Stimulated activated CD8-positive, alpha-beta memory T cell treated with anti-CD3 and anti-CD28 coated beads, Interleukin-15, amount 100 ng/mL, for 4 hours (primary cell): ENCODE measurements around the gene FLOT2.
"Not testable (repeated sequence)": the region's sequence is repeated elsewhere in the genome, so short reads cannot be mapped to it uniquely, and the experiment has no call there.

Experiments used
- DNase-seq, 2 donors: peaks; one replicate each; pipeline ENCODE4 v3.0.0-alpha.2; 2020; ENCODE audit warnings: low read depth in 2 of 2

Gene FLOT2

GRCh38 chr17:28895794-28896447 lies 1.6 kb downstream of the FLOT2 start:
- DNase-seq, result no peak

- not testable (repeated sequence) for DNase-seq
These were observed 4.0 kb downstream of the FLOT2 start for GRCh38 chr17:28893248-28894183.

GRCh38 chr17:28892024-28892423 lies 5.5 kb downstream of the FLOT2 start:
- no peak for DNase-seq

- no peak for DNase-seq
These were observed 6.3 kb downstream of the FLOT2 start for GRCh38 chr17:28891201-28891600.

DNA sequence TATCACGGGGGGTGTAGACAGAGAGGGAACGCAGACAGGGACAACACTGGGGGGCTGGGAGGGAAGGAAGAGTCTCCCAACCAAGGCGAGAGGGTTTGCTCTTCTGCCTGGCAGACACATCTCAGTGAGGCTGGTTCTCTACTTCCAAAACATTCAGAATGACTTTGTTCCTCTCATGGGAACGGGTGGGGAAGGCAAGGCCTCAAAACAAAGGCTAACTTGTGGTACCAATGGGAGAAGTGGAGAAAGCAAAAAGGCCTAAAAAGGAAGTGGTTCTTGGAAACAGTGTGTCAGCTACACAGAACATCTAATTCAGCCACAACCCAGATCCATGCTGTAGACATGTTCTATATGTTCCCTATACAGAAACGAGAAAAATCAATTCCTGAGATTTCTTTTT lies 7.5 kb downstream of the FLOT2 start:
- no peak for DNase-seq

GRCh38 chr17:28888832-28889231 lies 8.7 kb downstream of the FLOT2 start:
- no peak for DNase-seq

DNA sequence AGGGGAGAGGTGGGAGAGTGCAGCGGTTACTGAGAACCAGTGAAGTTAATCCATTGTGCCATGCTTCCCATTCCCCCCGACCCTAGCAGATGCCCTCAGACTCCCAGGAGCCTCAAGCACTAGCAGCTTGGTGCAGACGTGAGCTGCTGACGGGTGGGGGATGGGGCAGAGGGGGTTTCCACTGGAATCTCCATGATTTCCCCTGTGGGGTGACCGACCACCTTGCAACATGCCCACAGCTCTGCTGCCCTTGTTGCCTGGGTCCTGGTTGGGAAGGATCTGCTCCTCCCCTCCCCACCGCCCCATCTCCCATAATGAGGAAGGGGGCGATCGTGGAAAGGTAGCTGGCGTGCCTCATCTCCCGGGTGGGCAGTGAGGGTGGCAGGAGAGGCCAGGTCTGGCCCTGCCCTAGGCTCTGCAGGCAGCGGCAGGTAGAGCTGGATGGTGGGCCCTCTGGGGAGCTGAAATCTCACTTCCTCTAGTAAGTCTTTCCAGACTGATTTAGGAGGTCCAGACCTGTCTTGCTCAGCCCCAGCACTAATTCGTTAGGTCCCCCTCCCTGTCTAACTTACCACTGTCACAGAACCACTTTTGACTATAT lies 9.6 kb downstream of the FLOT2 start:
- DNase-seq, result no peak

GRCh38 chr17:28885951-28886350 lies 11.6 kb downstream of the FLOT2 start:
- no peak for DNase-seq

DNA sequence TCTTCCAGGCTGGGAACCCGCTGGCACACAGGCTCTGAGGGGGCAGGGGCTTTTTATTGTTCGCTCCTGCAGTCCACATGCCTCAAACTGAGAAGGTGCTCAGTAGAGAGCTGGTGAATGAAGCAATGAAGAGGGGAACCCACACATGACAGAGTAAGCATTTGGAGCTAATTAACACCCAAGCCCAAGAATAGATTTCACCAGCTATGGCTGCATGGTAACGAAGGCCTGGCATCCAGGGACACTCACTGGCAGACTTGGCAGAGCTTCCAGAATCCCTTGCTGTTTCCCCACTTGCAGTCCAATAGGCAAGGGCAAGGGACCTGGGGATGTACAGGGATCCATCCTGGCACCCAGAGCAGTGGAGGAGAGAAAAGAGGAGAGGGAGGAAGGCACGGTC lies 12.2 kb downstream of the FLOT2 start:
- no peak for DNase-seq

GRCh38 chr17:28883967-28884702 lies 13.4 kb downstream of the FLOT2 start:
- no peak for DNase-seq

GRCh38 chr17:28882154-28882895 lies 15.2 kb downstream of the FLOT2 start:
- DNase-seq, result no peak

DNA sequence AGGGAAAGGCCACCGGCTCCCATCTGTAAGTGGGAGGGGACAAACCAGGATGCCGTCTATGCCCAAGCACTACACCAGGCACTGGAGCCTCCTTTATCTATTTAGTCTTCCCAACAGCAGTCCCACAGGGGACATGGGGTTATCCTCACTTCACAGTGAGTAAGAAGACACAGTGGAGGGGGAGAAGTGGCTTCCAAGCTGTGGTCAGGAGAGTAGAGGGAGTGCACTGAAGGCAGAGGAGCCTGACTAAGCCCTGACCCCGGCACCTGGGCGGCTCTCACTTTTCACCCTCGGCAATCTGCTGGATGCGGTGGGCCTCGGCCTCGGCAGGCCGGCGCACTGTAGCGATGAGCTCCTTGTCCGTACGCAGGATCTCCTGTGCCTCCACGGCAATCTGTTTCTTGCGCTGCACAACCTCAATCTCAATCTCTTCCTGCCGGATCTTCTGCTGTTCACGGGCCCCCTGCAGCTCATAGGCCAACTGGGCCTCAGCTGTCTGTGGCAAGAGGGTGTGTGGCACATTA lies 15.9 kb downstream of the FLOT2 start:
- DNase-seq, result no peak

DNA sequence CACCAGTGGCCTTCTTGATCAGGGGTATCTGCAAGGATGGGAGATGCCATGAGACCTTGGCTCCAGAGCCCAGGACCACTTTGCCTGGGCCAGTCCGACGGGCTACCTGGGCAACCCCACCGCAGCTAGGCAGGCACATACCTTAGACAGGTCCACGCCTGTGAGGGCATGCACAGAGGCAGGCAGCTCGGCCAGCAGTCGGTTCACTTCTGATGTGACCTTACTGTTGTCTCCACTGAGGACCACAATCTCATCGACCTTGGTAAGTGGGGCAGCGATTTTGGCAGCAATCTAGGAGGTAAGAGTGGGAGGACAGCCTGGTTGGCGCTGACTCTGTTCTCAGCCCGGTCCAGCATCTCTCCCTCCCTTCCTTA lies 17.0 kb downstream of the FLOT2 start:
- DNase-seq, result no peak

DNA sequence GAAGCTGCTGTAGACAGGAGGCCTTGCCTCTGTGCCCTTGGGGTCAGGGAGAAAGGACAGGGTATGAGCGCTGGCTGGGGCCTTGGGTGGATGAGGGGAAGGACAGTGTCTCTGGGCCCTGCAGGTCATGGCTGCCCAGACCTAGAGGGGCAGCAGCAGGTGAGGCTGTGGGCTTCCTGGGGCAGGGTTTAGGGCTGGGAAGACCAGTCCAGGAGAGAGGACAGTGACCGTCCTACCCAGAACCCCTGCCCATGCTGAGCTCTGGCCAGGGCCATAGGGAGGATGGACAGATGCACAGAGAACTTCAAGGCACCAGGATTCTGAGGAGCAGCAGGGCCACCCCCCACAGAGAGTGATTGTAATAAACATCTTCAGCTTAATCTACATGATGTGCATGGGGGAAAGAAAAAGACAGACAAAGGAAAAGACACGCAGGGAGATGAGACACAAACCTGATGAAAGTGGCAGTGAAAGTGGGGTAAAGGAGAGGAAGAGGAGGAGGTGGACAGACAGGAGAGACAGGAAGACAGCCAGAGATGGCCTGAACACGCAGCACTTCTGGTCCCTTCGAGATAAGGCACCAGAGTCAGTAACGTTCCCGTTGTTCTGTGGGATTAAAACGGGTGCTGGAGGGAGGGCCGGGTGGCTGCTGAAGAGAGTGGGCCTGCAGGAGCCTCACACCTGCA lies 17.5 kb downstream of the FLOT2 start:
- no peak for DNase-seq

DNA sequence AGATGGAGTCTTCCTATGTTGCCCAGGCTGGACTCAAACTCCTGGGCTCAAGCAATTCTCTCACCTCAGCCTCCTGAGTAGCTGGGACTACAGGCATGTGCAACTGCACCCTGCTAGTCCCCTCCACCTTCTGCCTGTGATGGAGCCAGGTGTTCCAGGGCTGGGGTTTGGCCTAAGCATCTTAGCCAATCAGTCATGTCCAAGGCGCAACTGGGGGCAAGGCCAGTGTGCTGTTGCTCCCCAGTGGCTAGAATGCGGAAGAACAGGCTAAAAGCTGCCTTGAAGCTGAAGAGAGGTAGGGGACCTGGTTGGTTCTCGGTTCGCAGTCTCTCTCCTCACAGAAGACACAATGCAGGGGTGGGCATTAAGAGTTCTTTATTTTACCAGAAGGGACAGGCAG lies 18.6 kb downstream of the FLOT2 start:
- DNase-seq, result no peak

GRCh38 chr17:28878158-28878910 lies 19.2 kb downstream of the FLOT2 start:
- DNase-seq, result no peak

DNA sequence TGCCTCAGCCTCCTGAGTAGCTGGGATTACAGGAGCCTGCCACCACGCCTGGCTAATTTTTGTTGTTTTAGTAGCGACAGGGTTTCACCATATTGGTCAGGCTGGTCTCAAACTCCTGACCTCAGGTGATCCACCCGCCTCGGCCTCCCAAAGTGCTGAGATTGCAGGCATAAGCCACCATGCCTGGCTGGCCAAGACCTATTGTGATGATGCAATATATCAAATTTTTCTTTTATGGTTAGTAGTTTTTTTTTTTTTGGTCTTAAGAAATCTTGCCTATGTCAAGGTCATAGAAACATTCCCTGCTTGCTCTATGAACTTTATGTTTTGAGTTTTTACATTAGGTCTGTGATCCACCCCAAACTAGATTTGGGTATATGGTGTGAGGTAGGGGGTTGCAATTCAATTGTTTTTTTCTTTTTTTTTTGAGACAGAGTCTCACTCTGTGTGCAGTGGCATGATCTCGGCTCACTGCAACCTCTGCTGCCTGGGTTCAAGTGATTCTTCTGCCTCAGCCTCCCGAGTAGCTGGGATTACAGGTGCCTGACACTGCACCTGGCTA lies 20.3 kb downstream of the FLOT2 start:
- not testable (repeated sequence) for DNase-seq

DNA sequence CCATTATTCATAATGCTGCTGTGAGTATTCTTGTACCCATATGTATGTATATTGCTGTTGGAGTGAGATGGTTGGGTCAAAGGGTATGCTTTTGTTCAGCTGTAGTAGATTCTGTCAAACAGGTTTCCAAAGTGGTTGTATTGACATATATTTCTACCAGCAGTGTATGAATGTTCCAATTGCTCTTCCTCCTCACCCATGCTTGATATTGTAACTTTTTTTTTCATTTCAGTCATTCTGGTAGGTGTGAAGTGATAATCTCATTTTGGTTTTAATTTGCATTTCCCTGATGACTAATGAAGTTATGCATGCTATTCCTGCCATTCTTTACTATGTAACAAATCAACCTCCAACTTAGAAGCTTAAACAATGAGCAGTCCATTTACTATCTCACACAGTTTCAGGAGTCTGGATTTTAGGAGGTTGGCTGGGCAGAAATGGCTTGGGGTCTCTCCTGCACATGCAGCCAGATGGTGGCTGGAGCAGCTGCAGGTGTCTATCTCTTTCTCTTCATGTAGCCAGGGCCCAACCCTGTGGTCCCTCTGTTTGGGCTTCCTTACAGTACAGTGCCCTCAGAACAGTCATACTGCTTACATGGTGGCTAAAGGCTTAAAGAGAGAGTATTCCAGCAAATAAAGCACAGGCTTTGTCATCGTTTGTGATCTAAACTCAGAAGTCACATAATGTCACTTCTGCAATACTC lies 21.5 kb downstream of the FLOT2 start:
- DNase-seq, result no peak

- no peak for DNase-seq
These were observed 22.8 kb downstream of the FLOT2 start for GRCh38 chr17:28874750-28875149.
